Ammon's horn (tissue), 1 donor: ENCODE results near the gene RAP1GAP.

Experiments used
- DNase-seq: peaks from one replicate; pipeline ENCODE4 v3.0.0-alpha.2; 2016; ENCODE audit warnings: low spot score

Gene RAP1GAP

DNA sequence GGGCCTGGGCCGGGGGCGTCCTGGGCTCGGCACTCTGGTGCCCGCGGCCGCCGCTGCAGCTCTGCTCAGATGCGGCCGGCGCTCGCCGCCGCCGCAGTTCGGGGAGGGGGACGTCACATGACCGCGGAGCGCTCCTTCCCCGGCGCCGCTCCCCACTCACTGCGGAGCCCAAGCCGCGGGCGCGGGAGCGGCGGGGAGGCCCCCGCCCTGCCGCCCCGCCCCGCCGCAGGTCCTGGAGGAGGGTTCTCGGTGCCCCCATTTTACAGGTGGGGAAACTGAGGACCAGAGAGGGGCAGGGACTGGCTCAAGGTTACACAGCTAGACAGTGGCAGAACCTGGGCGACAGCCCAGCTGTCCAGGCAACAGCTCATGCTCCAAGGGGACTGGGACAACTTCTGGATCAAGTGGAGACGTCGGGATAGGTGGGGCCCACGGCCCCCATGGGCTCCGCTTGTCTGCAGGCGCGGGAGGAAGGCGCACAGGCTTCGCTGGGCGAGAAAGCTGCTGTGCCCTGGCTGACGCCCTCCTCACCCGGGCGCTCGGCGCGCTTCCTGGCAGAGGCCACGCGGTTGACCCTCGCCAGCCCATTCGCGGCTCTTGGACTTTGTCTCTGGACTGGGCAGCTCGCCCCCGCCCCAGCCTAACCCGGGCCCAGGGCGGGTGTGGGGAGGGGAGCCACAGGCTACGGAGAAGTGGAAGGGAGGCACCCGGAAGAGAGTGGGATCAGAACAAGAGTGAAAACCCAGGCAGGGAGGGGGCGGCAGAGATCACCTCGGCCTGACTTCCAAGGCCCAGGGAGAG is at the start of gene RAP1GAP:
Gene RAP1GAP, minus strand, starts transcription at position 100 of the 801 bp plus-strand sequence. CDS start 49,325 bp downstream, outside the sequence.
- DNase-seq: peak; percentile 68

DNA sequence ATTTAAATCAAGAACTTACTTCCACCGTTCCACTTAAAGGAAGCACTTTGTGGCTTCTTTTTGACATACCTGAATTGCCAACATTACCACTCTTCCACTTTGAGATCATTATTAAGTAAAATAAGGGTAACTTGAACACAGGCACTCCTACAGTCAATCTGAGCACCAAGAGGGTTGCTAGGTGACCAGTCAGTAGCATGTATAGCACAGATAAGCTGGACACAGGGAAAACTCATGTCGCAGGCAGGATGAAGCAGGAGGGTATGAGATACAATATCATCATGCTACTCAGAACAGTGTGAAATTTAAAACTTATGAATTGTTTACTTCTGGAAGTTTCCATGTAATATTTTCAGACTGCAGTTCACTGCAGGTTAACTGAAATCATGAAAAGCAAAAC is 47.0 kb upstream of the RAP1GAP start:
- no peak for DNase-seq

DNA sequence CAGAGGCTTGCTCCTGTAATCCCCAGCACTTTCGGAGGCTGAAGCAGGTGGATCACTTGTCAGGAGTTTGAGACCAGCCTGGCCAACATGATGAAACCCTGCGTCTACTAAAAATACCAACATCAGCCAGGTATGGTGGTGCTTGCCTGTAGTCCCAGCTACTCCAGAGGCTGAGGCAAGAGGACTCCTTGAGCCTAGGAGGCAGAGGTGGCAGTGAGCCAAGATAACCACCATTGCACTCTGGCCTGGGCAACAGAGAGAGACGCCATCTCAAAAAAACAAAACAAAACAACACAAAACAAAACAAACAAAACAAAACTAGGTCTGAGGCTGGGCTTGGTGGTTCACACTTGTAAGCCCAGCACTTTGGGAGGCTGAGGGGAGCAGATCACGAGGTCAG is 38.7 kb upstream of the RAP1GAP start:
- DNase-seq: no peak

DNA sequence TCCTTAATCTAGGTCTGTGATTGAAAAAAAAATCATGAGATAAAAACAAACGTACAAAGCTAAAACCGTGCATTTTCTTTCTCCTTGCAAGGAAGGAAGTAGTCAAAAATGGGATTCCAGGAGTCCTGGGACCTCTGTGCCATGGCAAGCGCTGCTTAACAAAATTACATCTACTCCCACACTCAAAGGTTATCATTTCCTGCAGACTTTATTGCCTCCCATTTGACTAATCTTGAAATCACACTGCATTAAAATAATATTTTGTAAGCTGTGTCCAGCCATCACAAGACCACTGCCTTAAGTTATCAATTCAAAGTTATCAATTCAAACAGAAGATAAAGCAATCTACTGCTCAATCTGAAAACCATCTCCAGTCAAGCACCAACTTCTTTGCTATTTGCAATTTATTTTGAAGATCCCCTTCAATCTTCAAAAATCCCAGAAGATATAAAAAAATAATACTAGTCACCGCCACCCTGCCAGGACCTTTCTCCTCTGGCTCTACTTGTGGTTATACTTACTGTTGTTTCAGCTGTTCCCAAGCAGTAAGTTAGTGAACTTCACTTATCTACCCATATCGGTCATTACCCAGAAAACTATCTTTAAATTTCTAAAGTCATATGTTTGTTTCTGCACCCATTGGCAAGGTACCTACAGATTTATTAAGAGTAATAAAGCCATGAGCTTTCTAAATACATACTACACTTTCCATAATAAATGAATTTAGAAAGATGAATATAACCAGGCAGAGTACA is 38.1 kb upstream of the RAP1GAP start:
- DNase-seq: no peak

DNA sequence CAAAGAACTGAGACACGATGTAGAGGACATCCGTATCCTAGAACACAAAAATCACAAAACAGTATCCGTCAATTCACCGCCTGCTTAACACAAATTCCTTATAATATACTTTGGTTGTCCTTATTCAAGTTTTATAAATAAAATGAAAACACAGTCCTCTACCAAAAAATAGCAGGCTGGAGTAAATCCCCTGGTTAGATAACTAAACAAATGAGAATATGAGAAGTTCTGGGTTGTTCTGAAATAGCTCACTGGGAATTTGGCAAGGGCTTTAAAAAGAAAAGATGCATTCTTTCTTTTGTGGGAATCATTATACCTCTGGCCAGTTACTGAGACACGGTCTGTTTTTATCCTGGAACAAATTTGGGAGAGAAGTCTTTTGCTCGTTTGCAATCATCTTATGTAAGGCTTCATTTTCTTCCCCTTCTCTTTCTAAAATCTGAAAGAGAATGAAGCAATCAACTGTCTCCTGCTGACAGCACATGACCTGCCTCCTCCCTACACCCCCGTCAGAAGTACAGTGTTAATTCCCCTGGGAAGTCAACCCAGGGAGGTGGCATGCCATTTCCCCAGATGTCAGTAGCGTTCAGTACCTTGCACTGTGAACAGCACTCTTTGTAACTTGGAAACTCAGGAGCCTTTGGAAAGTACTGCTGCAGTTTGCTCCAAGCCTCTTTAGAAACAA is 37.1 kb upstream of the RAP1GAP start:
- DNase-seq: peak; percentile 44

DNA sequence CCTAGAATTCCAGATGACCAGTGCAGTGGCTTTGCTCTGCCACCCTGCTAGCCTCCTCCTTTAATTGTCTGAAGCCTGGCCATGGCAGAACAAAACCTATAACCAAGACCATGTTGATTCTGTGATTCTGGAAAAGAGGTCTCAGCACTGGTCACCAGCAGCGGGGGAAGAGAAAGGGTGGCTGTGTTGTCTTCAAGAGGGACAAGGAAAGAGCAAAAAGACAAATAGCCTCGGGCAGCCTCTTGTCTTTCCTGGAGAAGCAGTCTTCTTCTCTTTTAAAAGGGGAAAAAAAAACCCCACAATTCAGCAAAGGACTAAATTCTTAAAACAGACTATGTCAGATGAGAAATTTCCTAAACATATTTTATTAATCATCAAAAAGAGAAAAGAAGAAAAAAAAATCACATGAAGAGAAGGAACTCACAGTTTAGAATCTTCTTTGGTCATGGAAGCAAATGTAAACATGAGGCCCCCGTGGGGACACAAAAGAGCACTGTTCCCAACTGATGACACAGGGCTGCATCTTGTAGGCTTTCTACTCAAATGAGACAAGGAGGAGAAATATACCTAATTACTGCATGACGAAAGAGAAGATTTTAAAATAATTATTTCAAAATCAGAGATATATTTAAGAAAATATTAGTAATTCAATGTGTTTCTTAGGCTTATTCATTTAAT is 36.3 kb upstream of the RAP1GAP start:
- peak; percentile 70 for DNase-seq

DNA sequence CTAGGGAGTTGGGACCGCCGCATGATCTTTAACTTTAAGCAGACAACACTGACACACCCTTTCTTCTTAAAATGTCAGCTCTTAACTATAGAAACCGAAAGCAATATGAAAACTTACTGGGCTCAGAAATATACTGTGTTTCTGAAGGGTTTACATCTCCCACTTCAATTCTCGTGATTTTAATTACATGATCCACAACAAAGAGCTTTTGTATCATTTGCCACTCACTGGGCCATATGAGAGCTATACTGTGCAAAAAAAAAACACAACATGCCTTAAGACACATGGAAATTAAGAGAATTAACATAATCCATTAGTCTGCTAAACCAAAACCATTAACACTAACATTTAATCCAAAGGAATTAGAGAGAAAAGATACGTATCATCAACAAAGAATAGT is 35.0 kb upstream of the RAP1GAP start:
- no peak for DNase-seq

DNA sequence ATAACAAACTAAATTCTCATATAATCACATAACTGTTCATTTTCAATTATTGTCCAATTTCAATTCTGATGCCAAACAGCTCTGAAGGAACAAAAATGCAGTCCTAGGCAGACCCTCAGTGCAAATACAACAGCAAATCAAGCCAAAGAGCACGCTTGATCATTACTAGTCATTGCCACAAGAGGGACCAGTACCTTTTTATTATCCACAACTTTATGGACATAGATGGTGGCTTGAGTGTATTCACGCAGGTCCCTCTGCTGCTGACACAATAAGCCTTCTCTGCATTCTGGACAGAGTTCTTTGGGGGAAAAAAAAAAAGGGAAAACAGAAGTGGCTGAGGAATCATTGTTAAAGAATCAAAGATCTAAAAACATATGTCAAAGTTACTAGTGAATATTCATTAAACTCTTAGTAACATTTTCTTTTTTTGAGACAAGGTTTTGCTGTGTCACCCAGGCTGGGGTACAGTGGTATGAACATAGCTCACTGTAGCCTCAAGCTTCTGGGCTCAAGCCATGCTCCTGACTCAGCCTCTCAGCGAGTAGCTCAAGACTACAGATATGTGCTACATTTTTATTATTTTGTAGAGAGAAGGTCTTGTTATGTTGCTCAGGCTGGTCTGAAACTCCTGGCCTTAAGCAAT is 34.3 kb upstream of the RAP1GAP start:
- DNase-seq: peak; percentile 23

DNA sequence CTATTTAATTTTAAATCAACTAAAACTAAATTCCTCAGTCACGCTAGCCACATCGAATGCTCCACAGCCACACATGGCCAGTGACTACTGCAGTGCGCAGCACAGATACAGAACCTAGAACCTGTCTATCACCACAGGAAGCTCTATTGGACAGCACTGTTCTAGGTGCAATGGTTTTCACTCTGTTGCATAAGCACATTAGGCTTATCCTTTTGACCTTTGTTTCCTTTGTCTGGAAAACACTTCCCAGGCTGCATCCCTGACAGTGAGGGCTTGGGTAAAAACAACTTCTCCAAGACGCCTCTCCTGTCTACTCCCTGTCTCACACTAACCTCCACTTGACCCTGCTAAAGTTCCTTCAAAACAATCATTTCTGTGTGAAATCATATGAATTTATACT is 33.6 kb upstream of the RAP1GAP start:
- no peak for DNase-seq

DNA sequence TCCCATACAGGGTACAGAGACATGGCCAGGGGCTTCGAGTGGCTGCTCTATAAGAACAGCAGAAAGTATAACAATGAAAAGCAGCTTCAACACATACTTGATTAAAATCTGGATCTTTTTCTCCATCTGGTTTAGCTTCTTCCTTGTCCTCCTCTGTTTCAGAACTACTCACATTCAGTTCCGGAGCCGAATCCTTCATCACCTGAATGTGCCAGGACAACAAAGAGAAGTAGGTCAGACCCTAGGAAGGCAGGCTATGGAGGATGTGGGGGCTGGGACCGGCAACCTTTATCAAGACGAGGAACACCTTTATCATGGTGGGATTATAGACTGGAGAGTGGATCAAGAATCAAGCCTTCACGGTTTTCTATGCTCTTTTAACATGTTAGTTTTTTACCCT is 32.2 kb upstream of the RAP1GAP start:
- no peak for DNase-seq

DNA sequence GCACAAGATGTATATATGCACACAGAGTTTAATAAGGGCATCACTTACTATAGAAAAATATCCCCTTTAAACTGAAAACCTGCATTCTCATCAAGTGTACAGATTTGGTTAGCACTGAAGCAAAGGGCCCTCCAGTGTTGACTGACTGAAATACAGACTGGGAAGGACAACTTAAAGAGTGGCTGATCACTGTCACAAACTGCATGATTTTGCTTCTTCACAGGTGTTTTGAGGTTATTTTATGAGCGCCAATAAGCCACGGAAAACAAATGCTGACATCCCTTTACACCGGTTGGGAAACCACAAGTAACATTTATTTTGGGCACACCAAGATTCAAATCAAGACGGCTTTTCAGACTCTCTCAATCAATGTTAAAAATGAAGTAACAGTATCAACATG is 30.9 kb upstream of the RAP1GAP start:
- no peak for DNase-seq

DNA sequence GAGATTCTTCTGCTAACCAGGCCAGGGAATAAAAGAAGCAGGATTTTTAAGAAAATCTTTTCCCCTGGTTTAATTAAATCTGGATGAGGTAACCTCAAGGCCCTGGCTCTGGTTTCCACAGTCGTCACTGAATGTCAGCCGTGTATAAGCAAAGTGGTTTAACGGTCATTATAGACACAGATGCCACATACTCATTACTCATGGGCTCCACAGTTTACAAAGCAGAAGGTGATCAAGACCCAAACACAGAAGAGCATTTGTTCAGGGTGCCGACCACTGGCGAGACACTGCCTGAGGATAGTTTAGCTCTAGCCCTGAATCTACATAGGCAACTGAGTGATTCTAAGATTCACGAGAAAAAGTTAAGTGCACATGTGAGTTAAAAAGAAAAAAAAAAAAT is 27.8 kb upstream of the RAP1GAP start:
- DNase-seq: no peak

DNA sequence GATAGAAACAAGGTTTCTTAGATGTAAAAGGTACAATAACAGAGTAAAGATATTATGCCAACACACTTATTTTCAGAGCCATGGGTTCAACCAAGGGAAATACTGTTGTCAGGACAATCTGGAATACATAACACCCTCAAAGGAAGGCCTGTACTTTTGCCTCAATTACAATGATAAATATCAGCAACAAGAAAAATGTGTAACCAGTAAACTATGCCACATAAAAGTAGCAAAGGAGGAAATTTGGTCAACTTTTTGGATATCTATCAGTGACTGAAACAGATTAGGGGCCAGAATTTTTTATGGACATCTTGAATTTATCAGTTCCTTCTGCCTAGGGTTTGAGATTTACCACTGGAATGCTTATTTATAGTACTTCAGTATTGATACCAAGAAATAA is 24.6 kb upstream of the RAP1GAP start:
- DNase-seq: no peak

DNA sequence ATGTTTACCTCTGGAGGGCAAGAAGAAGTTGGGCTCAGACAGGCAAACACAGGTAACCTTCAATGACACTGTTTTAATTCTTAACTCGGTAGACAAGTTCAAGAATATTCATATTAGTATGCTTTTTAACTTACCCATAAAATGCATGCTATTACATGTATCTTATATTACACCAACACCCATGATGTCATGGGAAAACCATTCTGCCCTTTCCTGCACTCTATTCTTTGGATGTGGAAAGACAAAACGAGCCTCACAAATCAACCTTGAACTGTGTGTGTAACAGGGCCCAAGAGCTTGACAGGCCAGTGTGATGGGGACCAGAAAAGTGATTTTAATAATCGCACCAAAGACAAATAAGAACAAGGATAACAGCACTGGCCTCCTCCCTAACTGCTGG is 22.6 kb upstream of the RAP1GAP start:
- DNase-seq: no peak

DNA sequence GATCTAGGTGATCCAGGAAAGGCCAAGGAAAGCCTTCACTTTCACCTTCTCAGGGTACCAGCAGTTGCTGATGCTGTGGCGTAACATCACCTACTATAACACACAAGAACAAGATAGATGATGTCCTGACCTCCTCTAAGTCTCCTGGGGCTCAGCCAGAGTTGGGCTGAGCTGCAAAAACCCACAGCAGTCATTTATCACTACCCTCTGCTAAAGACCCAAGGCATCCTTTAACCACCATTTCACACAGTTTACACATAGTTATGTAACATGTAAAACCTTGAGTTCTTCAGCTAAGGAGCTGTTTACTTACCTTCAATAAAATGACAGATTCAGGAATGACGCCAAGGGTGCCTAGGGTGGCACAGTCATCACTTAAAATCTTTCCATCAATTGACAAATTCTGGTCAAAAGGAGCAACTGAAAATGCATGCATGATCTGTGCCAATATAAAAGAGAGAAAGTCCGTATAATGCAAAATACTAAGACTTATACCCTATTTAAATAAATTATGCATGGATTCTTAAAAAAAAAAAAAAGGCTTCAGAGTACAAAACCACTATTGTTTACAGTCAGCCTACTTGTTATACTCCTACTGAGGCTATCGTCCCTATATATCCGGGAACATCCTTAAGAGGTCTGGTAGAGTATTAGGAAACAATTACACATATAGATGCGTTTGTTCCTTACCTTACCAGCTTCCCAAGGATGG is 20.7 kb upstream of the RAP1GAP start:
- no peak for DNase-seq

DNA sequence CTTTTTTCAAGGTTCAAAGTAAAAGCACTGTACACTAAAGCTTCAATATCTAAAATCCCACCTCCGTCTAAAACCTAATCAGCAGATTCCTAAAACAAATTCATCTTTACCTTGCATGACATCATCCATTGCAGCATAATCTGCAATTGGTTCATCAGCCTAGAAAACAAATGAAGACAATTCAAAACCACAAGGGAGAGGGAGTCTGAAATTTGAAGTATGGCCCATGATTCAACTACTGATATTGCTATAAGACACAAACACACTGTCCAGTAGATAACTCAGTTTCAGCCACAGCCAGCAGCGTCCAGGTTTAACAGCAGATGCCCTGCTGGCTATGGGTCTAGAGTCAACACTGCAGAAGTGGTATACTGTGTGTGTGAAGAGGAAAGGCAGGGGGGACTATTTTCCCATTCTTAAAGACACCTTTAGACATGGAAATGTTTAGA is 17.9 kb upstream of the RAP1GAP start:
- no peak for DNase-seq

DNA sequence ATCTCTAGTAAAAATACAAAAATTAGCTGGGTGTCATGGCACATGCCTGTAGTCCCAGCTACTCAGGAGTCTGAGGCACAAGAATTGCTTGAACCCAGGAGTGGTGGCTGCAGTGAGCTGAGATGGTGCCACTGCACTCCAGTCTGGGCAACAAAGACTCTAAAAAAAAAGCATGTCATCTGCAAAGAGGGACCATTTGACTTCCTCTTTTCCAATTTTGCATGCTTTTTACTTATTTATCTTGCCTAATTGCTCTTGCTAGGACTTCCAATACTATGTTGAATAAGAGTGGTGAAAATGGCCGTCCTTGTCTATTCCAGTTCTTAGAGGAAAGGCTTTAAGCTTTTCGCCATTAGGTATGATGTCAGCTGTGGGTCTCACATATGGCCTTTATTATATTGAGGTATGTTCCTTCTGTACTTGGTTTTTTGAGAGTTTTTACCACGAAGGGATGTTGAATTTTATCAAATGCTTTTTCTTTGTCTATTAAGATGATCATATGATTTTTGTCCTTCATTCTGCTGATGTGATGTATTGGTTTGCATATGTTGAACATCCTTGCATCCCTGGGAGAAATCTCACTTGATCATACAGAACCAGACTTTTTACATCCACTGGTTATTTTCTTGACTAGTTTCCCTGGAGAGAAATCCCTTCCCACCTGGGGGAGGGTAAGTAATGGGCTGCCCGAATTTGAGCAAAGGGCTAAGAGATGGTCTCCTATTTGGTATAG is 17.0 kb upstream of the RAP1GAP start:
- DNase-seq: no peak

DNA sequence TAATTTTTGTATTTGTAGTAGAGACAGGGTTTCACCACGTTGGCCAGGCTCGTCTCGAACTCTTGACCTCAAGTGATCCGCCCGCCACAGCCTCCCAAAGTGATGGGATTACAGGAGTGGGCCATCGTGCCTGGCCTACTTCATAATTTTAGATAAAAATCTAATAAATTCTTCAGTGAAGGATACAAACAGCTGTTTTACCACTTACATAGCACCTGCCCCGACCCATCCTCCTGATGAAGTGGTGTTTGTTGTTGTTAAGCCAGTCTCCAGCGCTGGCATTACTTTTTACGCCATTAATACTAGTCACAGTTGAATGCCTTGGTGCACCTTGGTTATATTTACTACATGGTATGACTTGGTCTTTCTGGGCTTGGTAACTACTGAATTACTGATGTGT is 12.3 kb upstream of the RAP1GAP start:
- no peak for DNase-seq

DNA sequence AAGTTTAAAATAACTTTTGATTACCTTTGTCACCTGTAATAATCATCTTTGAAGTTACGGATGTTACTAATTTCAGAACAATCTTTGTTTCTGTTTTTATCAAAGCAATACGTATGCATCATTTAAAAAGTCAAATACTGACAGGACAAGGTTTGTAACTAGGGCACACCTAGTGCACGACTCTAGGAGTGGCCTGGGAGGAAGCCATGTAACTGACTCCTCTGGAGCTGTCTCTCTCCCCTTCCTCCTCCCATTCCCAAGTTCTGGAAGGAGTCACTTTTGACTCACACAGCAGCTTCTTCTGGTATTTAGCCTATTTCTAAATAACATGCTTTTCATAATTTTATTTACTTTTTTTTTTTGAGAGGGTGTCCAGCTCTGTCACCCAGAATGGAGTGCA is 11.8 kb upstream of the RAP1GAP start:
- no peak for DNase-seq

DNA sequence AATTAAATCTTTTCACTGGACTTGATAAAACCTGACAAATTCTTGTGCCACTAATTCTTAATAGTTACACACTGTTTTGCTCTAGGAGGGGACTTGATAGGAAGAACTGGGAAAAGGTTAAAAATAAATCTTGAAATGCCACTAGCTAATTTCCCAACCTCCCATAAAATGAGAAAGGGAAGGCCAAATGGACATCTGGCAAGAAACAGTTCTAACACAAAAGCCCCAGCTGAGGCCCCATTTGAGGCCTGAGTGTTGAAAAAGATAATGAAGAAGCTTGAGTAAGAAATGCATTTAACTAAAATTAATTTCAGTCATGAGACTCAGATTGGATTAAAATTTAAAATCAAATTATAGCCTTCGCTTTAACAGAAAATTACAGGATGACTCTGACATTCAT is 11.2 kb upstream of the RAP1GAP start:
- no peak for DNase-seq
